SKM-1 treated with dmso at 0.1 percent for 144 hours (cell line): ENCODE results near the gene RNF114.
"Not testable (repeated sequence)": the region's sequence is repeated elsewhere in the genome, so short reads cannot be mapped to it uniquely, and the experiment has no call there.

Experiments used
- DNase-seq: peaks from one replicate; lab custom pipeline; 2025; ENCODE audit not compliant: unreplicated experiment; lab: John Stamatoyannopoulos, UW

The RNF114 gene, protein sequence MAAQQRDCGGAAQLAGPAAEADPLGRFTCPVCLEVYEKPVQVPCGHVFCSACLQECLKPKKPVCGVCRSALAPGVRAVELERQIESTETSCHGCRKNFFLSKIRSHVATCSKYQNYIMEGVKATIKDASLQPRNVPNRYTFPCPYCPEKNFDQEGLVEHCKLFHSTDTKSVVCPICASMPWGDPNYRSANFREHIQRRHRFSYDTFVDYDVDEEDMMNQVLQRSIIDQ

DNA sequence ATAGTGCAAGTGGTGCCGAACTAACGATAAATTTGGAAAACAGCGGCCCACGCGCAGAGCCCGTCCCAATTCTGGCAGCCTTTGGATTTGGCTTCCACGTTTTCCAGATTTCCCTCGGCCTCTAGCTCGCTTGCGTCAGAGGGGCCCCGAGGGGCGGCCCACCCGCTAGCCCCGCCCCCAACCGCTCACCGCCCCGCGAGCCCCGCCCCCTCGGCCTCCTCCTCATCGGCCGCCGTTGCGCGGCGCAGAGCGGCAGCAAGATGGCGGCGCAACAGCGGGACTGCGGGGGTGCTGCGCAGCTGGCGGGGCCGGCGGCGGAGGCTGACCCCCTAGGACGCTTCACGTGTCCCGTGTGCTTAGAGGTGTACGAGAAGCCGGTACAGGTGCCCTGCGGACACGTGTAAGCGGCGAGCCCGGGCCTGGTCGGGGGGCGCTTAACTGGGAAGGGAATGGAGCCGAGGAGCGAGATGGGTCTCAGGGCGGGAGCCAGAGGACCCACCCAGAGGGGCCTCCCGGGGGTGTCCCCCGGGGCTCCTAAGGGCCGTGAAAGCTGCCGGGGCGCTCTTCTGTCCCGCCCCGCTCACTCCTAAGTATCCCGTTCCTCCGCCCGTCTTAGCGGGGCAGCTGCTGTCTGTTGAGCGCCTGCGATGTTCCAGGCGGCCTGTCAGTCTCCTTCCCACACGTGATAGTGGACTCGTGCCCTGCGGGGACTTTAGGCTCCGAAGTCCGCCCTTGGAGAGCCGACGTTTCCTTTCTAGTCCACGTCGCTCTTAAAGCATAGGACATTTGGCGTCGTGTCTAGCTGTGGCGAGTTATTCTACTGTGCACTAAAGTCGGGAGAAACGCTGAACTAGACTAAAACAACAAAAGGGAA is at the start of gene RNF114:
Gene RNF114, plus strand, starts transcription at position 245 of the 874 bp plus-strand sequence. Its CDS starts 16 bp downstream, at position 261.
- peak; percentile 82 for DNase-seq

DNA sequence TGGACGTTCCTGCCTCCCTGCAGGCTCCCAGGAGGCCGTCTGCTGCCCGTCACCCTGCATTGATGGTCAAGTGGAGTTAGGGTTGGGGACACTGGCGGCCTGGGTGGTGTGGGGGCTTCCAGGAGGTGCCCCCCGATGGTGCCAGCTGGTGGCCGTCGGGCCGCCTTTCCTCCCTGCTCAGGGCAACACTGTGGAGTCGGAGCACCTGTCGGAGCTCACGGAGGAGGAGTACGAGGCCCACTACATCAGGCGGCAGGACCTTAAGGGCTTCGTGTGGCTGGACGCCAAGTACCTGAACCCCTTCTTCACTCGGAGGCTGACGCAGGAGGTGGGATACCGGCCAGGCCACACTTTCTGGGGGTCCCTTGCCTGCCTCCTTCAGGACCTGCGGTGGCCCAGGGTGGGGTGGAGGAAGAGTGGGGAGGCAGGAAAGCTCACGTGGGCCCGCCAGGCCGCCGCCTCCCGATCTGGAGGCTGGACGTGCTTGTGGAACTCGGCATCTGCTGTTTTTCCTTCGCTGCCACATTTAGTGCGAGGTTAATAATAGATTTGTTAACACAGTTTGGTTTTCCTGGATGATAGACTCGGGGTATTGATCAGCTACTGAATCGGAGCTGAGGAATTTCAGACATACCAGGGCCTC is 49.5 kb upstream of the RNF114 start:
- no peak for DNase-seq

DNA sequence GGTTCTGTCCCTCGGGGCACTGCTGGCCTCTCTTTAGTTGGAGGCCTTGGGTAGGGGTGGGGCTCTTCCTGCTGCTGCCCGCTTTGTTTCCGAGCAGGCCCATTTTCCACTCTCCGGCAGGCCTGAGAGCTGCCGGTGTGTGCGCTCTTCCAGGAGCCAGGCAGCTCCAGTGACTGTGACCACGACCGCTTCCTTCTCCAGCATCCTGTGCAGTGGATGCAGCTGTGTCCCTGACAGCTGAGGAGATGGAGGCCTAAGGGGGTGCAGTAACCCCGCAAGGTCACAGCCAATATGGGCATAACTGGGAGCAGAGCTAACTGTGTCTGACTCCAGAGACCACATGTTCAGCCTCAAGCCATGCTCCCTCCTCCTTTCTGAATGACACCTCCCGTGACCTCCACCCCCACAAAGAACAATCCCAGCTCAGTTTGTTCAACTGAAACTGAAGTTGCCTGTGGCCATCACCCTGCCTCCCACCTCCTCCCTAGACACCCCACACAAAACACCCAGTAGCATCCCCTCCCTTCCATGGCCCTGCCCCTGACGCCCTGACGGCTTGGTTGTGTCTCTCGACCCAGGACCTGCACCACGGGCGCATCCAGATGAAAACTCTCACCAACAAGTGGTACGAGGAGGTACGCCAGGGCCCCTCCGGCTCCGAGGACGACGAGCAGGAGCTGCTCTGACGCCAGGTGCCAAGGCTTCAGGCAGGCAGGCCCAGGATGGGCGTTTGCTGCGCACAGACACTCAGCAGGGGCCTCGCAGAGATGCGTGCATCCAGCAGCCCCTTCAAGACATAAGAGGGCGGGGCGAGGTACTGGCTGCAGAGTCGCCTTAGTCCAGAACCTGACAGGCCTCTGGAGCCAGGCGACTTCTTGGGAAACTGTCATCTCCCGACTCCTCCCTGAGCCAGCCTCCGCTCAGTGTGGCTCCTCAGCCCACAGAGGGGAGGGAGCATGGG is 48.7 kb upstream of the RNF114 start:
- DNase-seq: no peak

DNA sequence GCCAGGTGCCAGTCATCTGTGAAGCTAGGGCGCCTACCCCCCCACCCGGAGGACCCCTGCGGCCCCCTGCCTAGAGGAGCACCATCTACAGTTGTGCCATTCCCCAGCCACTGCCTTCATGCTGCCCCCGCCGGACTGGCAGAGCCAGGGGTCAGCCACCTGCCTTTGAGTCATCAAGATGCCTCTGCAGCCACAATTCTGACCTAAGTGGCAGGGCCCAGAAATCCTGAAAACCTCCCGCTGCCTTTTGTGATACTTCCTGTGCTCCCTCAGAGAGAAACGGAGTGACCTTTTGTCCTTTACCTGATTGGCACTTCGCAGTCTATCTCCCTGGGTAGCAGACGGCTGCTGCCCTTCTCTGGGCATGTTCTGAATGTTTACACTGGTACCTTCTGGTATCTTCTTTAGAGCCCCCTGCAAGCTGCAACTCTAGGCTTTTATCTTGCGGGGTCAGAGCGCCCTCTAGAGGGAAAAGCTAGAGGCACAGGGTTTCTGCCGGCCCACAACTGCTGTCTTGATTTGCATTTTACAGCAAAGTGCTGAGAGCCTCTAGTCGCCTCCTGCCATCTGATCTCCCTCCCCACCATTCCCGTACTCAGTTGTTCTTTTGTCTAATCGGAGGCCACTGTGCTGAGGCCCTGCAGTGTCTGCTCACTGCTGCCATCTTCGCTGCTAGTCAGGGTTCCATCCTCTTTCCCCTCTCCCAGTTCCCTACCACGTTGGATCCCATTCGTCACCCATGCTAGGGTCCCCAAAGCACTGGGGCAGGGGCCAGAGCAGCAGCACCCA is 47.8 kb upstream of the RNF114 start:
- peak; percentile 27 for DNase-seq

DNA sequence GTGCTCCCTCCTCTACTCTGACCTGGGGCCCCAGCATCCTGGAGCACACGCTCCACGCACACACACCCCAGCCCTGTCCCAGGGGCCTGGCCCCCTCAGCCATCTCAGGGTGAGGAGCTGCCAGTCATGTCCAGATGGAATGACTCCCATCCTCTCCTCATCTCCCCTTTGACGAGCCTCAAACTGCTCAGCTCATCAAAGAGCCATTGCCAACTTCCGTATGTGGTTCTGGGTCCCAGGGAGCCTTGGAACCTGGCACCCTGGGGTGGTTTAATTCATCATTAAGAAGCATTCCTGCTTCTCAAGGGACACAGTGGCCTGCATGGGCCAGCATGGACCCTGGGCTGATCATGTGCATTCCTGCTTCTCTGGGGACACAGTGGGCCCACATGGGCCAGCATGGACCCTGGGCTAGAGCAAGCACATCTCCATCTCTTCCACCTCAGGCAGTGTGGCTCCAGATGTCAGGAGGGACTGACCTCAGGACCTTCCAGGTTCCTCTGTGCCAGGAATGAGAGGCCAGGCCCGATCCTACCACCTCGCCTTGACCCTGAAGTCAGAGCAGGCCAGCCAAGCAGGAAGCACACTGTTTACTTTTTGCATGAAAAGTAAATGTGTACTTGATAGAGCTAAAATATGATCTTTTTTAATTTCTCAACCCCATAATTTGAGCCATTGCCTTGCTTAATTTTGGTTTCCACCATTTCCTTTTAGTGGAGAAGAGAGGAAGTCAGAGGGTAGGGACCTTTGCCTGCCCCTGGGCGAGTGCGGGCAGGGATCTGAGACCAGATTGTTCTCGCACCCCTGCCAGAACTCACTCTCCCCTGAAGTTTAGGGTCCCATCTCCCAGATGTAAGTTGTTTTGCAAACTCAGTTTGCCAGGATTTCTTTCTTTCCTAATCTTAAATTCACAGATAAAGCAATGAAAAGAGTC is 46.9 kb upstream of the RNF114 start:
- no peak for DNase-seq

DNA sequence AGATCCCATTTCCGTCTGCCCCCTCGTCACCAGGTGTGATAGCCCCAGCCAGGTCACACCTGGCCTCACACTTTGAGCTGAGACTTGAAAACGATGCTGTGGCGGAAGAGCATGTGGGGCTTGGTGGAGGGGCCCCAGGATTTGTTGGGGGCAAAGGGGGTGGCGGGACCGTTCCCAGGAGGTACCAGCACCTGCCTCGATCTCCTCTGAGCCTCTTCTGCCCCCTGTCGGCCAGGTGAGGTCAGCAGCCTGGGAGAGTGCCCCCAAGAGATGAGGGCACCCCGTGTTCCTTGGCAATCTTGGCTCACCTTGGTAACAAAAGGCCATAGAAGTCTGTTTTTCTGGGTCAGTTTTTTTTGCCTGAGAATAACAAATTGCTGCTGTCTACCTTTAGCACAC is 46.3 kb upstream of the RNF114 start:
- no peak for DNase-seq

DNA sequence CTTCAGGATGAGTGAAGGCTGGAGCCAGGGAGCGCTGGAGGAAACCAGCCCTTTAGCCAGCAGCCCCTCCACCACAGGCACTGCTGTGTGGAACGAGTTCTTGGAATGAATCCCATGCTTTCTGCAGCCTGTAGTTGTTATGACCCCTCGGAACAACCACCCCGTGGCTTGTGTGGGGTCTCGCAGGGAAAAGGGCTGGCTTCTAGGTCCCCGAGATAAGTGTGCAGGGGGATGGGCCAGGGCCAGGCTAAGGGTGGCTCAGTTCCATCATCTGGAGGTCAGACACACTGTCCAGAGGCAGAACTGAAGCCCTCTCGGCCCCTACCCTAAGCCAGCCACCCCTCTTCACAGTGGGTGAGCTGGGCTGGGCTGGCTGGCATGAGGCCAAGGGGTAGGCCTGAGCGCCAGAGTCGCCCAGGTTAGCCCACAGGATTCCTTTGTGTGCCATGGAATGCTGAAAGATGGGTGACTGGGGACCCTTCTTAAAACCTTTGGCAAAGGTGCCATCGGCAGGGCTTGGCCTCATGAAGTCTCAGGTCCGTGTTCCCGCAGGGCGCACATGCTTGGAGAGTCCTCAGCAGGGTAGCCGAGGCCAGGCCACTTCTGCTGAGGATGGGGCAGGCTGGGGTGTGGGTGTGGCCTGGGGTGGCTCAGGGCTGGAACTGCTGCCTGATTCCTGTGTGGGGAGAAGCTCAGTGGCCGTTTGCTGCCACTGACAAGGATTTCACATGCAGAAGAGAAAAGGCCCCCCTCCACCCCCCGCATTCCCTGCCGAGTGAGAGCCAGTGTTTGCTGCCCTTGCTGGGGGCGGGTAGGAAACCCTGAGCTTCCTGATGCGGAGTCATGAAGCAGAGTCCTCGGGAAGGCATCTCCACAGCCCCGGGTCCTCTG is 45.5 kb upstream of the RNF114 start:
- no peak for DNase-seq

DNA sequence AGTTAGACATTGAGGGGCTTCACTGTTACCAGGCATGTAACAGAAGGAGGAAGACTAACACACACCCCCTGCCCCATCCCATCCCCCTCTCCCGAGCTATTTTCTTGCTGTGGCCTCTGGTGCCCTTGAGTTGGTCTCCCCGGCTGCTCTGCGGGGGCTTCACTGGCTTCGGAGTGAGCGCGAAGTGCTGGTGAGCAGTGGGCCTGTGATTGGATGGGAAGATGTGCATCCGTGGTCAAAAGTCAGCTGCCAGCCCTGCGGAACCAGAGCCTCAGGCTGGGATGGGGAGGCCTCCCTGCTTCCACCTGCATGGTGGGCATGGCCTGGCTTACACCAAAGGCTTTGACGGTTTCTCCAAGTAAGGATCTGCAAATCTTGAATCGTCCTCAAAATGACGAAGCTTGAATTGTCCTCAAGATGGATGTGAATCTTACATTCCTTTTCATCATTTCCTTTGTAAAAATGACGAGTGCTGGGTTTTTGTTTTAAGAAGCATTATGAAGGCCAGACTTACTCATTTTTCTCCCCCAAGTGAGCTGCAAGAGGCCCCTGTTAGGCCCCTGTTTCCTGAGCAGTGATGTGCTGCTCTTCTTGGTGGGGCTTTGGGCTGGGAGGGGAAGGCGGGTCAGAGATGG is 44.6 kb upstream of the RNF114 start:
- DNase-seq: no peak

DNA sequence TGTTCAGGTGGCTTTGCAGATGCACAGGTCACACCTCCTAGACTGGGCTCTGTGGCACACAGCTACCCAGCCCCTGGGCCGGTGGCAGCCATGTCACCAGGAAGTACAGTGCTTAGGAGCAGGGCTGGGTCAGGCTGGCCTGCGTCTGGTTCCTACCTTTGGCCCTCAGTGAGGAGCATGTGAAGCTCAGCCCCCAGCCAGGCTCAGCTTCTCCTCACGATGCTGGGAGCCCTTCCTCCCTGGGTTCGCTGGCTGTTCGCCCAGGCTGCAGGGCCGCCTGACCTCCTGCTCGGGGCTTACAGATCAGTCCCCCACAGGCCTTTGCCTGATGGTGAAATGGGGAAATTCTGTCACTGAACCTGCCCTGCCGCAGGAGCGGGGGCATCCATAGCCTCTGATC is 43.9 kb upstream of the RNF114 start:
- no peak for DNase-seq

DNA sequence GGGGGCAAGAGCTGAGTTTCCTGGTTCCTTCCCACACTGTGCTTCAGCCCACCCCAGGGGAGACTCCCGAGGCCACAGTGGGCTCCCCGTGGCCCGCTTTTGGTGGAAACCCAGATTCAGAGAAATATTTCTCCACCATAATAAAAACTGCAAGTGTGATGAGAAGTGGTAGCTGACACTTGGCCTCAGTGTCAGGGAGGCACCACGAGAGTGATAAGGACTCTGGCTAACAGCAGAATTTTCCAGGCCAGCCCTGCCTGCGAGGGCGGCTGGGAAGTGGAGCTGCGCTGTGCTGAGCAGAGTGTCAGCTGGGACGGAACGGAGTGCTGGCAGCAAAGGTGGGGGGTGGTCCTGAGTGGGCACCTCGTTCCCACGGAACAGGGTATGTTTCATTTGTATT is 43.4 kb upstream of the RNF114 start:
- no peak for DNase-seq

DNA sequence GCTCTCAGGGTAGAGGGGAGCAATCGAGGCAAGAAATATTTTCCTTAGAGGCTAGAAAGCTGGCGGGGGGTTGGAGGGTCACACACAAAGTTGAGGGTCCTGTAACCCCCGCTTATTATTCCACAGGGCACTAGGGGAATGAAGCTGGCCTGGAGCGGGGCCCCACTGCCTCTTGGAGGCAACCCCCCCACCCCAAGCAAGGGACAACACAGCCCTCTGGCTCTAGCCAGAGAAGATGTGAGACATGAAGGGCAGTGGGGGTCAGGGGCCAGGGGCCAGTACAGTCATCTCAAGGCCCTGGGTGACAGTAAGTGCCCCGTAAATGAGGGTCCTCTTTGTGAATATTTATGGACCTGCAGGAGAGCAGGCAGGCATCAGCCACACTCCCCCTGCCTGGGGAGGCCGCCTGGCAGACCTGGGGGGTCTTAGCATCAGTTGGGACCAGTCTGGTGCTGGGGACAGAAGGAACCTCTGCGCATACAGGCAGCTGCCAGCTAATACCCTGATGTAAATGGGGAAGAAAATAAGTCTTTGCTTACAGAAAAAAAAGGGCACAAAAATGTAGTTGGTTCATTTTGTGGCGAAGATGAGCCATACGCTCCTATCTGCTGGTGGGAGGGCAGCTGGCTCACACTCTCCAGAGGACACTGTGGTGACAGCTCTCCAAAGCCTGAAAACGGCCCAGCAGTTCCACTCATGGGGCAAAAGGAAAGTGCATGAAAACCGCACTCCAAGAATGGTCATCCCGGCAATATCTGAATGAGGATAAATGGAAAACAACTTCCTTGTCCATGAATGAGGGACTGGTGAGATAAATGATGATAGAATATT is 42.7 kb upstream of the RNF114 start:
- DNase-seq: no peak

DNA sequence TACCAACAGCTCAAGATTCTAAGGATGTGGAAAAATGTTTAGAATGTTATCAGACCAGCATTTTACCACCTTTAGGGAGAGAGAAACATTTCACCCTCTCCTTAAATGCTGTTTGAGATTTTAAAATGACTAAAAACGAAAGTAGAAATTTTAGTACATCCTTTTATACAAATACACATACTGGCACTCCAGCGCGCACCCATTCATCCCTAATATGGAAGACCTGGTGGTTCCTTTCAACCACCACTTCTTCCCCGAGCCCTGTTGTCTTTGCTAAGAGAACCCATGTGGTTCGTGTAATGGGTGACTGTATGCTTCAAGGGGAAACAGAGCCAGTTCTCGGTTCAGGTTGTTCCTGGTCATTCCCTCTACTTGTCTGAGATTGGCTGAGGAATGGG is 42.1 kb upstream of the RNF114 start:
- DNase-seq: no peak

DNA sequence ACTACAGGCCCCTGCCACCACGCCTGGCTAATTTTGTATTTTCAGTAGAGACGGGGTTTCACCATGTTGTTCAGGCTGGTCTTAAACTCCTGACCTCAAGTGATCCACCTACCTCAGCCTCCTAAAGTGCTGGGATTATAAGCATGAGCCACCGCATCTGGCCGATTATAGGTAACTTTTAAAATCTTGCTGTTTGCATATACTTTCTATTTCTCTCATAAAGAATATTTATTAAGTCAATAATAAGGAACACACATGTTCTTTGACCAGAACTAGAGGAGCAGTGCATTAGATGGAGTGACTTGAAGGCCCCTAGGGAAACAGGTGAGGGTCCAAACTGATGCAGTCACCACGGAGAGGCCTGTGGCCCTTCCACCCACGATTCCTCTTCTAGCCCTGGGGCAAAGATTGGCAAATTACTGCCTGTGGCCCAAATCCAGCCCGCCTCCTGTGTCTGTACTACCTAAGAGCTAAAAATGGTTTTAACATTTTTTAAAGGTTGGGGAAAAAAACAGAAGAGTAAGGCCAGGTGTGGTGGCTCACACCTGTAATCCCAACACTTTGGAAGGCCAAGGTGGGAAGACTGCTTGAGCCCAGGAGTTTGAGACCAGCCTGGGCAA is 40.6 kb upstream of the RNF114 start:
- DNase-seq: not testable (repeated sequence)

DNA sequence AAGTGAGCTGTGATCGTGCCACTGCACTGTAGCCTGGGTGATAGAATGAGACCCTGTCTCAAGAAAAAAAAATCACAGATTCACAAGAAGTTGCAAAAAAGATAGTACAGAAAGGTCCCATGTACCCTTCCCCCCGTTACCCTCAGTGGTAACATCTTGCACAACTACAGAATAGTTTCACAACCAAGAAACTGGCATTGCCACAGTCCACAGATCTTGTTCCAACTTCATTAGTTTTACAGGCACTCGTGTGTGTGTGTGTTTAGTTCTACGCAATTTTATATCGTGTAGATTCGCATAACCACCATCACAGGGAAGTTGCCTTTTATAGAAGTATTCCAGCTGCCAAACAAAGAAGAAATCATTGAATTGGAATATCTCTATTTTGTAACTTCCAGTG is 40.0 kb upstream of the RNF114 start:
- peak; percentile 65 for DNase-seq

DNA sequence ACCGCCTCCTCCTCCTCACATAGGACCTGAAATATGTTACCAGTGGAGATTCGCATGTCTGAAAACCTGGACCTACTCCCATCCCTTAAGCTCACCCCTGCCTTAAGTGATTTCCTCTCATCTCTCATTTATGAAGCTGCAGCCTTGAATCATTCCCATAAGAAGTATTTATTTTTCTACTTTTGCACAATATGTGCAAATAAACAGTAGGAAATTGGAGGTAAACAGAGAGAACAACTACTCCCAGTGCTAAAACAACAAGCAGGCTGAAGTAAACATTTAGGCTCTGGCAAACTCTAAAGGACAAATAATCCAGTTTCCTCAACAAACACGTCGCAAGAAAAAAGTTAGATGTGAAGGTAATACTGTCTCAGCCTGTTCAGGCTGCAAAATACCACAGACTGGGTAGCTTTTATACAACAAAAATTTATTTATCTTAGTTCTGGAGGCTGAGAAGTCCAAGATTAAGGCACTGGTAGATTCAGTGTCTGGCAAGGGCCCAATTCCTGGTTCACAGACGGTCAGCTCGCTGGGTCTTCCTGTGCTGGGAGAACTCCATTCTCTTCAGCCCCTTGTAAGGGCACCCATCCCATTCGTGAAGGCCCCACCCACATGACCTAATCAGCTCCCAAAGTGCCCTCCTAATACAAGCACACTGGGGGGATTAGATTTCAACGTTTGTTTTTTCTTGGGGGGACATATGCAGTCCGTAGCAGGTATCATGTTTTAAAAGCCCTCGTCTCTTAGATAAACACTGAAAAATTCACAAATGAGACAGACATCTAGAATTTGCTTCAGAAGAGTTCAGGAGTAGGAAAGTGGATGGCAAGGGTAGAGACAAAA is 36.4 kb upstream of the RNF114 start:
- no peak for DNase-seq
